ENCODE results near the gene INSR.

The INSR gene

DNA sequence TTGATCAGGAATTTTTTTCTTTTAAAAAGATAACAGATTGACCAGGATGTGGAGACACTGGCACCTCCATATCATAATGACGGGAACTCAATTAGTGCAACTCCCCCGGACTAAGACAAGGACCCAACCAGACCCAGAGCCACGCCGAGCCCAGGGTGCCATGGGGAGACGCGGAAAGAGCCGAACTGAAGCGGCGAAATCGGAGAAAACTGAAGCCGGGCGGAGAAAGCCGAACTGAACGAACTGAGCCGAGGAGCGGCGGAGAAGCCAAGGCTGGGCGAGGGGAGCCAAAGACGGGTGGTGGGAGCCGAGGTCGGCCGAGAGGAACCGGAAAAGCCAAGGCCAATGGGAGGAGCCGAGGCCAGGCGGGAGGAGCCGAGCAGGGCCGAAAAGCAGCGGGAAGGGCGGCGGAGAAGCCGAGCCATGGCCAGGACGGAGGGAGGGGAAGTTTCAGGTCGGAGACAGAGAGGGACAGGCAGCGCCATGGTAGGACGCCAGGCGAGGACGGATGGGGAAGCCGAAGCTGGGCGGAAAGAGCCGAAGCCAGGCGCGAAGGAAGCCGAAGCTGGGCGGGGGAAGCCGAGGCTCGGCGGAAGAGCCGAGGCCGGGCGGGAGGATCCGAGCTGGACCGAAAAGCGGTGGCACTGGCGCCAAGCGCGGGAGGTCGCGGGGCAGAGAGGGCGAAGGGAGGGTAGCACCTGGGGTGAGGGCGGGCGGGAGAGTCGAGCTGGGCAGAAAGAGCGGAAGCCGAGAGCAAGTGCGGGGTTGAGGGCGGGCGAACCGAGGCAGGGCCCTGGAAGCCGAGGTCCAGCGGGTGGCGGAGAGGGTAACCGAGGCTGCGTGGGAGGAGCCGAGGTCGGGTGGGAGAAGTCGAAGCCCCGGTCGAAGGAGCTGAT, 195.3 kb downstream of the INSR start:
- peak; percentile 93 for DNase-seq (ENCODE audit: low spot score)

DNA sequence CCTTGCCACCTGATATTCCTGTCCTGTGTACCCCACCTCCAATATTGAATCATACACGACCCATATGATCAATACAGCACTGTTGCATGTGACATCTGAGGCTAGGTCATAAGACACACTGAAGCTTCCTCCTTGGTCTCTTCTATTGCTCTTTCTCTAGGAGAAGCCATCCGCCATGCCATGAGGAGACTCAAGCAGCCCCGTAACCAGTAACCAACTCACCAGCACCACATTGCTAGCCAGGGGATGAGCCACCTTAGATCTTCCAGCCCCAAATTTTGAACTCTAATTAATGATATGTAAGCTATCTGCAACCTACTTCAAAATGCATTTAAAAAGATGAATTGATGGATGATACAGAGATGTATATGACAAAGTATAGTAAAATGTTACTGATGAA, 196.1 kb downstream of the INSR start:
- DNase-seq (ENCODE audit: low spot score) = no peak

DNA sequence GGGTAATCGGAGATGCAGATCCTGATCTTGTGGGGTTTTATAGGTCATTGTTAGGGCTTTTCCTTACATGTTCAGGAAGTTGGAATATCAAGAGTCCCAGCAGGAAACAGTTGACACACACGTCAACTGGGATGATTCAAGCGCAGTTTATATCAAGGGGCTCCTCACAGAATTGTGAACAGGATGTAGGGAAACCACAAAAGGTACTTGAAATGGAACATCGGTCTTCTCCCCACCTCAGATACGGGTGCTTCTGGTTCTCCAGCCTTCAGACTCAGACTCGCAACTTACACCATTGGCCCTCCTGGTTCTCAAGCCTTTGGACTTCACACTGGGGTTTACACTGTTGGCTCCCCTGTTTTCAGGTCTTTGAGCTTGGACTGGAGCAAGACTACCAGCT, 205.2 kb downstream of the INSR start:
- DNase-seq (ENCODE audit: low spot score) = no peak

DNA sequence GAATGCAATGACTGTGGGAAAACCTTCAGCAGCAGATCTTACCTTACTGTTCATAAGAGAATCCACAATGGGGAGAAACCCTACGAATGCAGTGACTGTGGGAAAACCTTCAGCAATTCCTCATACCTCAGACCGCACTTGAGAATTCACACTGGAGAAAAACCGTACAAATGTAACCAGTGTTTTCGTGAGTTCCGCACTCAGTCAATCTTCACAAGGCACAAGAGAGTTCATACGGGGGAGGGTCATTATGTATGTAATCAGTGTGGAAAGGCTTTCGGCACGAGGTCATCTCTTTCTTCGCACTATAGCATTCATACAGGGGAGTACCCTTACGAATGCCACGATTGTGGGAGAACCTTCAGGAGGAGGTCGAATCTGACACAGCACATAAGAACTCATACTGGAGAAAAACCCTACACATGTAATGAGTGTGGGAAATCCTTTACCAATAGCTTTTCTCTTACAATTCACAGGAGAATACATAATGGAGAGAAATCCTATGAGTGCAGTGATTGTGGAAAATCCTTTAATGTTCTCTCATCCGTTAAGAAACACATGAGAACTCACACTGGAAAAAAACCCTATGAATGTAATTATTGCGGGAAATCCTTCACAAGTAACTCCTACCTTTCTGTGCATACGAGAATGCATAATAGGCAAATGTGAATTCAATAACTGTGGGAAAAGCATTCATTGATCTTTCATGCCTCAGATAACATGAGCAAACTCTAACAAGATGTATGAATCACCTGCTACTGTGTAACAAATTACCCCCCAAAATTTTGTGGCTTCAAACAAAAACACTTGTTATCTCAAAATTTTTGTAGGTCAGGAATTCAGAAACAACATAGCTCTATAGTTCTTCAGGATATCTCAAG, 210.9 kb downstream of the INSR start:
- peak; percentile 52 for DNase-seq (ENCODE audit: low spot score)

DNA sequence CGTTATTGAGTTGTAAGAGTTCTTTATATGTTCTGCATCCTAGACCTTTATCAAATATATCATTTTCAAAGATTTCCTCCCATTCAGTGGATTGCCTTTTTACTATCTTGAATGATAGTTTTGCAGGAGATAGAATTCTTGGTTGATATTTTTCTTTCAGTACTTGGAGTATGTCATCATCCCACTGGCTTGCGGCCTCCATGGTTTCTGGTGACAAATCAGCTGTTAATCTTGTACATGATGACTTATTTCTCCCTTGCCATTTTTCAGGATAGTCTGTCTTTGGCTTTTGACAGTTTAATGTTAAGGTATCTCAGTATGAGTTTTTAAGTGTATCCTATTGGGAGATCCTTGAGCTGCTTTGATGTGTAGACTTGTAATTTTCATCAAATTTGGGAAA, 216.2 kb downstream of the INSR start:
- no peak for DNase-seq (ENCODE audit: low spot score)

DNA sequence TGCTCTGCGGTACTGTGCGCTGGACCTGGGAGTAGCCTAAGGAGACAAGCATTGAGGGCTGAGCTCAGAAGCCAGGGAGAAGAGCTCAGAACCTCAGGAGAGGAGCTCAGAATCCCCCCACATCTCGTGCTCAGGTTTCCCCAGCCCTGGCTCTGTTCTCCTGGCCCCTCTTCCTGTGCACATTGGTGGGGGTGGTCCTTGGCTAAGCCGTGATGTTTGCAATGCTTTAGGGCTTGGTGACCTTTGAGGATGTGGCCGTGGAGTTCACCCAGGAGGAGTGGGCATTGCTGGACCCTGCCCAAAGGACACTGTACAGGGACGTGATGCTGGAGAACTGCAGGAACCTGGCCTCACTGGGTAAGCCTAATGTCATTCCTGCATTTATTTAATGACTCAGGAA, 218.1 kb downstream of the INSR start:
- DNase-seq (ENCODE audit: low spot score) = no peak

DNA sequence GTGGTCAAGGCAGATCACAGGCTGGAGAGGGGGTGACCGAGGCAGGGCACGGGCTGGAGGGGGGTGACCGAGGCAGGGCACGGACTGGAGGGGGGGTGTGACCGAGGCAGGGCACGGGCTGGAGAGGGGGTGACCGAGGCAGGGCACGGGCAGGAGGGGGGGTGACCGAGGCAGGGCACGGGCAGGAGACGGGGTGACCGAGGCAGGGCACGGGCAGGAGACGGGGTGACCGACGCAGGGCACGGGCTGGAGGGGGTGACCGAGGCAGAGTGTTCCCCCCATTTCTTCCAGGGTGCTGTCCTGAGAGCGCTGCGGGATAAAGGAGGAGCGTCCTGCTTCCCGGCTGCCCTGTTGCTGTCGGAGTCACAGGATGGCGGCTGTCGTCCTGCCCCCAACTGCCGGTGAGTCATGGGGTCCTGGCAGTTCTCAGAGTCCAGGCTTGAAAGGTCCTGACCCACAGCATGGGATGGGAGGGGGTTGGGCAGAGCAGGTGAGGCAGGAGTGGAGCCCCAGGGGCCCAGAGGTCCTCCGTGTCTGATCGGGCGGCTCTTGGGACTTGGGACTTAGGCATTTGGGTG, 219.4 kb downstream of the INSR start:
- no peak for DNase-seq (ENCODE audit: low spot score)

DNA sequence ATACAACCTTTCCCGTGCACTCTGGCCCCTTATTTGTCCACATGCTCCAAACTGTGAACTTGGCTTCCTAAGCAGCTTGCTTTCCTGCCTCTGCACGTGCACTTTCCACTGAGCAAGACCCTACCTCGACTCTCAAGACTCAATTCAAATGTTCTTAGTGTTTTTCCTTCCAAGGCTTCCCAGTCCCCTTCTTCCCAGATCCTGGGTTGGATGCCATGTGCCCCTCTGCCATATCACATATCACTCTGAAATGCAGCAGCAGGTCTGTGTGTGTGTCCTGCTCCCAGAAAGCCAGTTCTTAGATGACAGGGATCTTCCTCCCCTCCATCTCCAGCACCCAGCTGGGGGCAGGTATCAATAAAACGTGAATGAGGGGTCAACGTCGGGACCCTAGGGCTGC, 221.7 kb downstream of the INSR start:
- DNase-seq (ENCODE audit: low spot score) = no peak

DNA sequence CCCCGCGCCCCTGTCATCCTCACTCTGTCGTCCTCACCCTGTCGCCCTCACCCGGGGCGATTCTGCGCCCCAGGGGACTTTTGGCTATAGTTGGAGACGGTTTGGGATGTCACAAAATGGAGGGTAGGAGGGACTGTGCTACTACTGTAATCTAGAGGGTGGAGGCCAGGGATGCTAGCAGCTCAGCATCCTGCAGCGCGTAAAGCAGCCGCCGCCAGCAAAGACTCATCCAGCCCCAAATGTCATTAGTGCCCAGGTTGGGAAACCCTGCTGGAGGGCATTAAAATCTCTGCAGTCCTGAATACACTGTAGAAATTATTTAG, 224.3 kb downstream of the INSR start:
- no peak for DNase-seq (ENCODE audit: low spot score)

DNA sequence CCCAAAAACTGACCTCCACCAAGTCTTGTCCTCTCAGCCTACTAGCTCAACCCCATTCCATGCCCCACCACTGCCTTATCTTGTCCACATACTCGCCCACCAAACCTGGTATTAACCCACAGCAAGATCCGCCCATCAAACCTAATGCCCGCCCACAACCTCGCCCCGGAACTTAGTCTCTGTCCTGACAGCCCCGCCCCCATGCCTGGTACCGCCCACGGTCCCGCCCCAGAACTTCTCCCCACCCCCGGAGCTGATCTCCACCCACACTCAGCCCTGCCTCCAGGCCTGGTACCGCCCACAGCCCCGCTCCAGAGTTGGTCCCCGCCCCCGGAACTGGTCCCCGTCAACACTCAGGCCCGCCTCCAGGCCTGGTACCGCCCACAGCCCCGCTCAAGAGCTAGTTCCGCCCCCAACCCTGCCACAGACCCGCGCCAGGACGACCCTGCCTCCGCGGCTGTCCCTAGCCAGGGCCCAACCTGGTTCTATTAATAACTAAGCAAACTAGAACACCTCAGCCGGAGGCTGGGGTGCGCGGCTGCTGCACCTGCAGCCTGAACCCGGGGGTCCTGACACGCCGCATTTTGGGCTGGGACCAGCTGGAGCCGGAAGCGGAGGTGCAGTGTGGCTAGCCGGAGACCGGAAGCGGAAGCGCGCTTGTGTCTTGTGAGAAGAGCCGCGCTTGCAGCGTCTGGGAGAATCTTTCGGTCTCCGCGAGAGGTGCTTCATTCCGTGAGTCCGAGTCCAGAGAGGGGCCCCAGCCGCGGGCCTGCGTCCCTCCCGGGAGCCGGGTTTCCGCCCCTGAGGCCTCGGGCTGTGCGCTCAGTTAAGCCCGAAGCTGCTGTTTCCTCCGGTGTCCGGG, 224.9 kb downstream of the INSR start, which contains the start of gene ZNF557:
Gene ZNF557 (plus strand): TSS at position 662 of the 862 bp plus-strand sequence. CDS start 5,372 bp downstream, outside the sequence.
- DNase-seq (ENCODE audit: low spot score) = peak; percentile 99

DNA sequence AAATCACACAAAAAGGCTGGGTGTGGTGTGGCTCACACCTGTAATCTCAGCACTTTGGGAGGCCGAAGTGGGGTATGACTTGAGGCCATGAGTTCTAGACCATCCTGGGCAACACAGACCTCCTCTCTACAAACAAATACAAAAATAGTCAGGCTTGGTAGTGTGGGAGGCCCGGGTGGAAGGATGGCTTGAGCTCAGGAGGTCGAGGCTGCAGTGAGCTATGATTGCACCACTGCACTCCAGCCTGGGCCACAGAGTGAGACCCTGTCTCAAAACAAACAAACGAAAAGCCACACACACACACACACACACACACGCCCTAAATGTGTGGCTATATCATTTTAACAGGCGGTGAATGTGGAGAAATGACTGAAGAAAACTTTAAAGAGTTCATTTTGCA, 225.6 kb downstream of the INSR start:
- DNase-seq (ENCODE audit: low spot score) = no peak

DNA sequence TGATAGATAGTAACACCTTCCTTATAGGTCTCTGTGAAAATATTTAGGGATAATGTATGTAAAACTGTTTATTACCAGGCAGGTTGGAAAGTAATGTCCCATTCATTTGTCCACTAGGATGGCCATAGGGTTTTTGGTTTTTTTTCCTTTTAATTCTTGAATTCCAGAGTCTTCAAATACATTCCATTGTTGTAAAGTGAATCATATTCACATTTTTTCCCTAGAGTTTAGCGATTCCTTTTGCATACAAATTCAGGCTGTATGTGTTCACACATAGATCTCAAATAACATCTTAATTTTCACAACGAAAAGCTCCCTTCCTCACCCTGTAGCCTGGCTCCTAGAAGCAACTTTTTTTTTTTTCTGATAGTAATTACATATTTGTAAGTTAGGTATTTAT, 226.5 kb downstream of the INSR start:
- no peak for DNase-seq (ENCODE audit: low spot score)

DNA sequence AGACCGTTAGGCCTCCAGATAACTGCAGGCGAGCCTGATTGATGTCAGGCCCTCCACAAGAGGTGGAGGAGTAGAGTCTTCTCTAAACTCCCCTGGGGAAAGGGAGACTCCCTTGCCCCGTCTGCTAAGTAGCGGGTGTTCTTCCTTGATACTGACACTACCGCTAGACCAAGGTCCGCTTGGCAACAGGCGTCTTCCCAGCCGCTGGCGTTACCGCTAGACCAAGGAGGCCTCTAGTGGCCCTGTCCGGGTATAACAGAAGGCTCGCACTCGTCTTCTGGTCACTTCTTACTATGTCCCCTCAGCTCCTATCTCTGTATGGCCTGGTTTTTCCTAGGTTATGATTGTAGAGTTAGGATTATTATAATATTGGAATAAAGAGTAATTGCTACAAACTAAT, 227.1 kb downstream of the INSR start:
- DNase-seq (ENCODE audit: low spot score) = peak; percentile 42

DNA sequence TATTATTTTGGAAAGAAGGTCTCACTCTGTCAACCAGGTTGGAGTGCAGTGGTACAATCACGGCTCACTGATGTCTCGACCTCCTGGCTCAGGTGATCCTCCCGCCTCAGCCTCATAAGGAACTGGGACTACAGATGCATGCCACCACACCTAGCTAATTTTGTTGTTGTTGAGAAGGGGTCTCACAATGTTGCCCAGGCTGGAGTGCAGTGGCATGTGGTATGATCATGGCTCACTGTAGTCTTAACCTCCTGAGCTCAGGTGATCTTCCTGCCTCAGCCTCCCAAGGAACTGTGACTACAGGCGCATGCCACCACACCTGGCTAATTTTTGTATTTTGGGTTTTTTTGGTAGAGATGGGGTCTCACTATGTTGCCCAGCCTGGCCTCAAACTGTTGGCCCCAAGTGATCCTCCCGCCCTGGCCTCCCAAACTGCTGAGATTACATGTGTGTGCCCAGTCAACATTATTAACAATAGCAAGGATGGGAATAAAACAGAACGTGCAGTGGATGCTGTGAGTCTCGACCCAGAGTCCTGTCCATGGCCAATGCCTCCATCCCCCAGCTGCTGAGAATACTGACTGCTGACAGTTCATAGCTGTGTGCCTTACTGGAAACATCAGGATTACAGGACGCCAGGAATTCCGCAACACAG, 230.3 kb downstream of the INSR start:
- no peak for DNase-seq (ENCODE audit: low spot score)

DNA sequence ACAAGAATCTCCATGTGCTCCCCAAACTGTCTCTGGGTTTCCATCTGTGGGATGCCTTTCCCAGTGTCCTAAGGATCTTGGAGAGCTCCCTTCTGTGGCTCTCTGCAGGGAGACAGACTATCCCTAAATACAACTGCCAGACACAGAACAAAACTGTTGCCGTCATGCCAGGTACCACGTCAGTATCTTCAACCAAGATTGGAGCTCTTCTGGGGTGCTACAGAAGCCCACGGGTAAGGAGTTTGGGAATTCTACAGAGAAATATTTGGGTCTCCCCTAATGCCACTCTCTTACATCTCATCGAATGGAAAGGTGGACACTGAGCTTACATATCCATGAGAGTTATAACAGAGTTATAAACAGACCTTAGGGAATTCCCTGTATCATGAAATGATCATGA, 230.9 kb downstream of the INSR start:
- DNase-seq (ENCODE audit: low spot score) = no peak

Measured in NAMALWA (cell line).